WTC11 (cell line): ENCODE measurements around the gene ERICH6. TPM values are rescaled to one million over a fixed set of nuclear protein-coding genes. Genes with fewer than 3 reads are reported as not detected.

Source experiments
- ATAC-seq: fragments of 200-7000 bp; cut with Tn5 transposase; 2 replicates; pipeline ENCODE4 v1.10.0; 2021; ENCODE audit warnings: mild to moderate bottlenecking, moderate library complexity
- CTCF ChIA-PET: fragments of 300-600 bp; sonication (Branson Sonifier 250); formaldehyde crosslinking; loops from one replicate; lab custom pipeline; 2021; ENCODE audit warnings: antibody characterized with exemption; lab: Charles Lee
- POLR2A ChIA-PET: fragments of 350-600 bp; sonication (Branson Sonifier 250); formaldehyde crosslinking; loops from one replicate; lab custom pipeline; 2021; ENCODE audit warnings: antibody characterized with exemption; lab: Charles Lee
- DNase-seq: peaks from one replicate; pipeline ENCODE4 v3.0.0; 2021; ENCODE audit warnings: low spot score
- H3K27ac Mint-ChIP-seq: 2 replicates; pipeline ENCODE4 v1.8.0; 2021; ENCODE audit warnings: mixed read lengths
- H3K27me3 Mint-ChIP-seq: 2 replicates; pipeline ENCODE4 v1.8.0; 2021; ENCODE audit warnings: low read depth, mild to moderate bottlenecking, moderate library complexity, mixed read lengths
- H3K36me3 Mint-ChIP-seq: 2 replicates; pipeline ENCODE4 v1.8.0; 2021; ENCODE audit warnings: mixed read lengths
- H3K4me1 Mint-ChIP-seq: 2 replicates; pipeline ENCODE4 v1.8.0; 2022; ENCODE audit warnings: mixed read lengths
- H3K4me3 Mint-ChIP-seq: 2 replicates; pipeline ENCODE4 v1.8.0; 2021; ENCODE audit warnings: mild to moderate bottlenecking, moderate library complexity, mixed read lengths
- H3K9me3 Mint-ChIP-seq: 2 replicates; pipeline ENCODE4 v1.8.0; 2021; ENCODE audit warnings: mixed read lengths
- AFF4 ChIP-seq: sonication (generic); formaldehyde crosslinking; IDR thresholded peaks from 2 replicates; pipeline ENCODE4 v1.8.1; 2023; ENCODE audit warnings: mild to moderate bottlenecking, missing genetic modification reagents, borderline replicate concordance
- ARID4B ChIP-seq: sonication (generic); formaldehyde crosslinking; IDR thresholded peaks from 2 replicates; pipeline ENCODE4 v1.8.0; 2023; ENCODE audit warnings: missing genetic modification reagents, mild to moderate bottlenecking, borderline replicate concordance
- ATF3 ChIP-seq: sonication (generic); formaldehyde crosslinking; conservative IDR thresholded peaks from 2 replicates; pipeline ENCODE4 v1.8.1; 2022; ENCODE audit warnings: mild to moderate bottlenecking, missing genetic modification reagents
- CBFB ChIP-seq: sonication (generic); formaldehyde crosslinking; IDR thresholded peaks from 2 replicates; pipeline ENCODE4 v1.8.1; 2022; ENCODE audit warnings: mild to moderate bottlenecking, low read depth, missing genetic modification reagents
- CTCF ChIP-seq: fragments of 200-600 bp; IDR thresholded peaks from 2 replicates; pipeline ENCODE4 v1.8.0; 2022; ENCODE audit warnings: antibody characterized with exemption
- E2F1 ChIP-seq: sonication (generic); formaldehyde crosslinking; IDR thresholded peaks from 2 replicates; pipeline ENCODE4 v1.8.0; 2022; ENCODE audit warnings: mild to moderate bottlenecking, missing genetic modification reagents
- E2F4 ChIP-seq: sonication (generic); formaldehyde crosslinking; IDR thresholded peaks from 2 replicates; pipeline ENCODE4 v1.8.1; 2022; ENCODE audit warnings: low read depth, mild to moderate bottlenecking, moderate library complexity, missing genetic modification reagents, borderline replicate concordance
- FOXJ3 ChIP-seq: sonication (generic); formaldehyde crosslinking; IDR thresholded peaks from 2 replicates; pipeline ENCODE4 v1.9.0; 2021; ENCODE audit warnings: missing genetic modification reagents, mild to moderate bottlenecking, borderline replicate concordance
- GTF2I ChIP-seq: fragments of 250-450 bp; sonication (Bioruptor Pico); conservative IDR thresholded peaks from 2 replicates; pipeline ENCODE4 v1.4.0; 2021; ENCODE audit warnings: mild to moderate bottlenecking
- MXD4 ChIP-seq: fragments of 250-450 bp; sonication (Bioruptor Pico); IDR thresholded peaks from 2 replicates; pipeline ENCODE4 v1.8.0; 2021; ENCODE audit warnings: mild to moderate bottlenecking, moderate library complexity, borderline replicate concordance
- NR2C2 ChIP-seq: sonication (generic); formaldehyde crosslinking; IDR thresholded peaks from 2 replicates; pipeline ENCODE4 v1.8.0; 2022; ENCODE audit warnings: mild to moderate bottlenecking, missing genetic modification reagents
- PRRX2 ChIP-seq: fragments of 250-450 bp; sonication (Bioruptor Pico); IDR thresholded peaks from 2 replicates; pipeline ENCODE4 v1.8.0; 2021; ENCODE audit warnings: mild to moderate bottlenecking
- SP1 ChIP-seq: sonication (generic); formaldehyde crosslinking; conservative IDR thresholded peaks from 2 replicates; pipeline ENCODE4 v1.8.1; 2022; ENCODE audit warnings: missing genetic modification reagents
- ZBTB21 ChIP-seq: sonication (generic); formaldehyde crosslinking; IDR thresholded peaks from 2 replicates; pipeline ENCODE4 v1.8.1; 2023; ENCODE audit warnings: mild to moderate bottlenecking, missing genetic modification reagents, borderline replicate concordance
- ZNF317 ChIP-seq: sonication (generic); formaldehyde crosslinking; IDR thresholded peaks from 2 replicates; pipeline ENCODE4 v1.8.1; 2023; ENCODE audit warnings: low read depth, mild to moderate bottlenecking, moderate library complexity, missing genetic modification reagents, borderline replicate concordance
- total RNA-seq: library from RNA; stranded (reverse); gene quantifications from 3 replicates; pipeline ENCODE4 v1.2.3, GENCODE V29; 2021

The ERICH6 gene
- total RNA-seq, 1 experiment from 2014 or later, result 0.26 TPM

GRCh38 chr3:150744041-150744918 is 40.6 kb upstream of the ERICH6 start:
- no peak for DNase-seq
- ChIA-PET CTCF (no interaction called here), POLR2A (no interaction called here)
- Mint-ChIP-seq H3K36me3 (peaks cover 6% of the 10 kb centered on the region; the same call in 1 of the 2 replicates), H3K27me3 (no peaks in the 10 kb centered on the region), H3K4me3 (no peak overlapping the region), H3K9me3 (no peaks in the 10 kb centered on the region), H3K27ac (no peak overlapping the region), H3K4me1 (peaks cover 5% of the 10 kb centered on the region)
- ATAC-seq, result no peak
- TF ChIP-seq E2F4 (CRISPR knock-in tag) (no peak), ATF3 (CRISPR knock-in tag) (no peak), MXD4 (CRISPR knock-in tag) (no peak), ARID4B (CRISPR knock-in tag) (no peak), ZBTB21 (no peak), ZNF317 (CRISPR knock-in tag) (no peak), FOXJ3 (CRISPR knock-in tag) (no peak), E2F1 (CRISPR knock-in tag) (no peak)
- TF ChIP-seq, all 79 proteins: peak for 0

GRCh38 chr3:150743508-150743907 is 39.8 kb upstream of the ERICH6 start:
- no peak for ATAC-seq
- TF ChIP-seq ARID4B (CRISPR knock-in tag), result no peak
- no peak for TF ChIP-seq GTF2I
- no peak for TF ChIP-seq AFF4
- no peak for TF ChIP-seq PRRX2 (CRISPR knock-in tag)
- TF ChIP-seq CTCF, result no peak
- no peak for TF ChIP-seq SP1 (CRISPR knock-in tag)
- no peak for TF ChIP-seq NR2C2 (CRISPR knock-in tag)
- no peak for TF ChIP-seq CBFB (CRISPR knock-in tag)

More at GRCh38 chr3:150743508-150743907, 39.8 kb upstream of the ERICH6 start:
- Mint-ChIP-seq H3K27ac (no peak overlapping the region), H3K4me1 (peaks cover under 1% of the 10 kb centered on the region), H3K36me3 (peaks cover 6% of the 10 kb centered on the region; the same call in 1 of the 2 replicates), H3K4me3 (no peak overlapping the region), H3K27me3 (no peaks in the 10 kb centered on the region), H3K9me3 (no peaks in the 10 kb centered on the region)
- ChIA-PET CTCF (no interaction called here), POLR2A (no interaction called here)
- no peak for DNase-seq
